ENCODE data around the gene UBE3B.

The UBE3B gene

GRCh38 chr12:109553906-109554500 is 76.6 kb downstream of the UBE3B start:
- no peak for DNase-seq (ENCODE audit: low read depth)

- DNase-seq (ENCODE audit: low read depth) = no peak
Observed at GRCh38 chr12:109554761-109555160, 77.3 kb downstream of the UBE3B start.

GRCh38 chr12:109555431-109556315 is 78.2 kb downstream of the UBE3B start:
- DNase-seq (ENCODE audit: low read depth) = no peak

GRCh38 chr12:109557200-109557599 is 79.8 kb downstream of the UBE3B start:
- DNase-seq (ENCODE audit: low read depth) = no peak

- DNase-seq (ENCODE audit: low read depth) = no peak
Observed at GRCh38 chr12:109557805-109558204, 80.4 kb downstream of the UBE3B start.

- DNase-seq (ENCODE audit: low read depth) = no peak
Observed at GRCh38 chr12:109558374-109559199, 81.2 kb downstream of the UBE3B start.

GRCh38 chr12:109559200-109559505 is 81.7 kb downstream of the UBE3B start:
- no peak for DNase-seq (ENCODE audit: low read depth)

GRCh38 chr12:109559601-109560000 is 82.2 kb downstream of the UBE3B start:
- DNase-seq (ENCODE audit: low read depth) = no peak

- DNase-seq (ENCODE audit: low read depth) = no peak
Observed at GRCh38 chr12:109560867-109561710, 83.7 kb downstream of the UBE3B start.

- DNase-seq (ENCODE audit: low read depth) = no peak
Observed at GRCh38 chr12:109561711-109562030, 84.2 kb downstream of the UBE3B start.

GRCh38 chr12:109562871-109563270 is 85.4 kb downstream of the UBE3B start:
- DNase-seq (ENCODE audit: low read depth) = no peak

- DNase-seq (ENCODE audit: low read depth) = no peak
Observed at GRCh38 chr12:109563291-109564284, 86.2 kb downstream of the UBE3B start.

- DNase-seq (ENCODE audit: low read depth) = no peak
Observed at GRCh38 chr12:109566424-109566823, 89.0 kb downstream of the UBE3B start.

- DNase-seq (ENCODE audit: low read depth) = no peak
Observed at GRCh38 chr12:109567296-109567695, 89.9 kb downstream of the UBE3B start.

GRCh38 chr12:109567967-109568366 is 90.5 kb downstream of the UBE3B start:
- no peak for DNase-seq (ENCODE audit: low read depth)

GRCh38 chr12:109568486-109568885 is 91.1 kb downstream of the UBE3B start:
- no peak for DNase-seq (ENCODE audit: low read depth)

- no peak for DNase-seq (ENCODE audit: low read depth)
Observed at GRCh38 chr12:109571773-109572505, 94.5 kb downstream of the UBE3B start.

GRCh38 chr12:109572506-109572845 is 95.0 kb downstream of the UBE3B start:
- no peak for DNase-seq (ENCODE audit: low read depth)

GRCh38 chr12:109573029-109573913 is 95.8 kb downstream of the UBE3B start, which contains the start of the genes MMAB and MVK:
Gene MMAB, minus strand, starts transcription at chr12:109573504. Its CDS starts 24 bp downstream, at chr12:109573480.
Gene MVK, plus strand, starts transcription at chr12:109573794. Its CDS starts 1,029 bp downstream, at chr12:109574823.
- DNase-seq (ENCODE audit: low read depth) = peak; percentile 86

Data from stimulated activated CD8-positive, alpha-beta memory T cell treated with anti-CD3 and anti-CD28 coated beads, Interleukin-15, amount 100 ng/mL, for 24 hours (primary cell).